HepG2 (cell line): ENCODE measurements around the gene VSIG8. TPM values are rescaled to one million over a fixed set of nuclear protein-coding genes. Genes with fewer than 3 reads are reported as not detected.

Experiments used
- ATAC-seq: fragments of 200-7000 bp; cut with Tn5 transposase; 3 replicates; pipeline ENCODE4 v1.9.1; 2020; ENCODE audit warnings: mild to moderate bottlenecking, moderate library complexity
- BruUV-seq: library from RNA; stranded (reverse); fragments of 400-500 nt; replicated peaks from 2 replicates; lab custom pipeline; 2021; lab: Mats Ljungman, UMichigan
- CTCF ChIA-PET: fragments of 300-600 bp; formaldehyde crosslinking; extraction: SDS; loops from one replicate; lab custom pipeline; 2021; ENCODE audit warnings: low total read pairs, inconsistent platforms, low intra/inter-chr PET ratio; lab: Yijun Ruan, JAX
- POLR2A ChIA-PET: fragments of 350-600 bp; sonication (Branson Sonifier 250); formaldehyde crosslinking; loops from one replicate; lab custom pipeline; 2020; ENCODE audit warnings: antibody characterized with exemption, inconsistent platforms; lab: Yijun Ruan, JAX
- DNase-seq: peaks from one replicate; pipeline ENCODE4 v3.0.0-alpha.2; 2015; ENCODE audit warnings: low spot score
- FAIRE-seq: peaks from 3 replicates; lab custom pipeline; 2011; peaks lifted over from hg19 to GRCh38; lab: Jason Lieb, UNC
- H2AFZ ChIP-seq: one replicate; pipeline ENCODE4 v1.6.1; 2011; ENCODE audit warnings: low read length, inconsistent platforms
- H3K27ac ChIP-seq: fragments of 300-600 bp; 3 replicates; pipeline ENCODE4 v1.8.0; 2011; ENCODE audit warnings: mixed run types, mild to moderate bottlenecking, mixed read lengths, low read length, inconsistent platforms; ENCODE audit not compliant: insufficient read depth; ENCODE audit errors: extremely low read length
- H3K27me3 ChIP-seq, 2 experiments: fragments of 200-600 bp in 1 of 2; 2 replicates in 1 of 2; 3 replicates in 1 of 2; pipeline versions ENCODE4 v1.6.0 to v1.8.0; 2011; ENCODE audit warnings: low read length in 2 of 2, mild to moderate bottlenecking in 2 of 2, moderate library complexity in 2 of 2, inconsistent platforms in 1 of 2; ENCODE audit not compliant: insufficient read depth in 2 of 2, control insufficient read depth in 1 of 2
- H3K36me3 ChIP-seq, 2 experiments: fragments of 200-600 bp in 1 of 2; replicated peaks in 1 of 2; 2 replicates in 1 of 2; 3 replicates in 1 of 2; pipeline versions ENCODE4 v1.5.1 to v1.8.0; 2011; ENCODE audit warnings: low read length in 2 of 2, inconsistent platforms in 1 of 2; ENCODE audit not compliant: insufficient read depth in 2 of 2, control insufficient read depth in 1 of 2
- H3K4me1 ChIP-seq: 2 replicates; pipeline ENCODE4 v1.5.1; 2012; ENCODE audit warnings: low read length, inconsistent platforms; ENCODE audit not compliant: insufficient read depth
- H3K4me2 ChIP-seq: 2 replicates; pipeline ENCODE4 v1.6.0; 2011; ENCODE audit warnings: low read depth, low read length, inconsistent platforms
- H3K4me3 ChIP-seq, 3 experiments: fragments of 200-600 bp in 1 of 3; sonication (generic), shearing (Covaris generic) in 1 of 3; replicated peaks in 1 of 3; 2 replicates each; pipeline ENCODE4 v1.5.1; 2011 to 2016; ENCODE audit warnings: low read length in 3 of 3, inconsistent platforms in 2 of 3, low read depth in 2 of 3, mild to moderate bottlenecking in 2 of 3, control low read depth in 1 of 3, mixed read lengths in 1 of 3; ENCODE audit not compliant: insufficient read depth in 1 of 3
- H3K79me2 ChIP-seq: one replicate; pipeline ENCODE4 v1.6.1; 2011; ENCODE audit warnings: low read length, inconsistent platforms; ENCODE audit not compliant: insufficient read depth
- H3K9ac ChIP-seq: 2 replicates; pipeline ENCODE4 v1.6.0; 2011; ENCODE audit warnings: mild to moderate bottlenecking, low read depth, low read length, inconsistent platforms; ENCODE audit not compliant: insufficient read depth
- H3K9me3 ChIP-seq: 2 replicates; pipeline ENCODE4 v1.5.1; 2012; ENCODE audit warnings: mild to moderate bottlenecking, low read length
- H4K20me1 ChIP-seq: 2 replicates; pipeline ENCODE4 v1.6.0; 2011; ENCODE audit warnings: inconsistent platforms, mild to moderate bottlenecking, low read length, moderate library complexity; ENCODE audit not compliant: insufficient read depth
- FOXK2 ChIP-seq: fragments of 450-650 bp; IDR thresholded peaks from 2 replicates; pipeline ENCODE4 v1.6.1; 2016
- KMT2A ChIP-seq: sonication (generic); formaldehyde crosslinking; IDR thresholded peaks from 2 replicates; pipeline ENCODE4 v1.4.0; 2020; ENCODE audit warnings: missing genetic modification reagents
- RFX5 ChIP-seq: IDR thresholded peaks from 2 replicates; pipeline ENCODE4 v1.6.1; 2011; ENCODE audit warnings: low read depth, low read length, improper control_type of control experiment
- SALL2 ChIP-seq: sonication (generic); formaldehyde crosslinking; IDR thresholded peaks from 2 replicates; pipeline ENCODE4 v1.8.1; 2023; ENCODE audit warnings: mild to moderate bottlenecking, missing genetic modification reagents, inconsistent platforms
- SMC3 ChIP-seq: IDR thresholded peaks from 2 replicates; pipeline ENCODE4 v1.6.1; 2011; ENCODE audit warnings: low read length, improper control_type of control experiment
- TCF7 ChIP-seq: sonication (generic); IDR thresholded peaks from 2 replicates; pipeline ENCODE4 v1.6.1; 2016; ENCODE audit warnings: antibody characterized with exemption, low read depth
- TGIF2 ChIP-seq: IDR thresholded peaks from 2 replicates; pipeline ENCODE4 v1.6.1; 2016; ENCODE audit warnings: control low read depth, missing compliant biosample characterization
- ZEB1 ChIP-seq: IDR thresholded peaks from 2 replicates; pipeline ENCODE4 v1.6.1; 2012; ENCODE audit warnings: mild to moderate bottlenecking, low read depth, inconsistent platforms; ENCODE audit not compliant: insufficient replicate concordance
- ZFAT ChIP-seq: sonication (generic); formaldehyde crosslinking; conservative IDR thresholded peaks from 2 replicates; pipeline ENCODE4 v1.8.1; 2023; ENCODE audit warnings: missing genetic modification reagents, inconsistent platforms
- ZNF598 ChIP-seq: sonication (generic); formaldehyde crosslinking; IDR thresholded peaks from 2 replicates; pipeline ENCODE4 v1.5.1; 2020; ENCODE audit warnings: mild to moderate bottlenecking, missing genetic modification reagents, borderline replicate concordance
- ZNF670 ChIP-seq: sonication (generic); formaldehyde crosslinking; IDR thresholded peaks from 2 replicates; pipeline ENCODE4 v1.8.0; 2022; ENCODE audit warnings: mild to moderate bottlenecking, missing genetic modification reagents, borderline replicate concordance
- WGBS: methylation state at CpG from one replicate; pipeline ENCODE4 v1.1.6; 2017; ENCODE audit warnings: low lambda C conversion rate; 5-methylcytosine and 5-hydroxymethylcytosine counted together
- in situ Hi-C: cut with HindIII; loops from 2 replicates; pipeline ENCODE4 v1.10.0; 2017; ENCODE audit warnings: low pct_unique_long_range_greater_than_20kb; ENCODE audit not compliant: extremely low pct_ligation_motif_present
- intact Hi-C: fragments of 100-400 bp; cut with micrococcal nuclease; formaldehyde crosslinking; loops from one replicate; pipeline ENCODE4 v1.10.0; 2022; ENCODE audit not compliant: unreplicated experiment
- polyA plus RNA-seq, 8 experiments: library from polyadenylated mRNA; depleted of rRNA in 3 of 8; stranded (reverse) in 7 of 8; unstranded in 1 of 8; fragments of >200 nt; fragmentation: Illumina TruSeq in 4 of 8; extraction: Trizol in 4 of 8; gene quantifications; 2 replicates each; pipeline versions ENCODE4 v1.2.1 to v1.2.3, GENCODE V29; 2011 to 2016; ENCODE audit warnings: low read depth in 4 of 8, missing spikeins in 1 of 8, mixed read lengths in 1 of 8; ENCODE audit not compliant: insufficient read depth in 1 of 8
- total RNA-seq, 5 experiments: library from RNA; depleted of rRNA; stranded (reverse); fragments of >200 nt; fragmentation: Illumina TruSeq; extraction: Trizol; gene quantifications; 2 replicates each; pipeline ENCODE4 v1.2.3, GENCODE V29; 2016; ENCODE audit warnings: low read depth in 1 of 5
- TF ChIP-seq, protein P1 (sequence below): sonication (generic); formaldehyde crosslinking; IDR thresholded peaks from 2 replicates; pipeline ENCODE4 v1.8.1; 2023; ENCODE audit warnings: mild to moderate bottlenecking, inconsistent platforms, moderate library complexity, missing genetic modification reagents, borderline replicate concordance
- TF ChIP-seq, protein P2 (sequence below): sonication (generic); formaldehyde crosslinking; IDR thresholded peaks from 2 replicates; pipeline ENCODE4 v1.4.0; 2020; ENCODE audit warnings: missing genetic modification reagents
- TF ChIP-seq, protein P3 (sequence below): sonication (generic); formaldehyde crosslinking; IDR thresholded peaks from 2 replicates; pipeline ENCODE4 v1.4.0; 2020; ENCODE audit warnings: mild to moderate bottlenecking, missing genetic modification reagents
- TF ChIP-seq, protein P4 (sequence below): conservative IDR thresholded peaks from 2 replicates; pipeline ENCODE4 v1.6.1; 2018; ENCODE audit warnings: missing genetic modification reagents
- TF ChIP-seq, protein P5 (sequence below): sonication (generic); formaldehyde crosslinking; IDR thresholded peaks from 2 replicates; pipeline ENCODE4 v1.5.0; 2020; ENCODE audit warnings: mild to moderate bottlenecking, missing genetic modification reagents, borderline replicate concordance

VSIG8 gene
- total and polyA plus RNA-seq, 2 of the 13 experiments (the other 11 are each of a cell fraction or from before 2014, with no cell fraction given): not detected

DNA sequence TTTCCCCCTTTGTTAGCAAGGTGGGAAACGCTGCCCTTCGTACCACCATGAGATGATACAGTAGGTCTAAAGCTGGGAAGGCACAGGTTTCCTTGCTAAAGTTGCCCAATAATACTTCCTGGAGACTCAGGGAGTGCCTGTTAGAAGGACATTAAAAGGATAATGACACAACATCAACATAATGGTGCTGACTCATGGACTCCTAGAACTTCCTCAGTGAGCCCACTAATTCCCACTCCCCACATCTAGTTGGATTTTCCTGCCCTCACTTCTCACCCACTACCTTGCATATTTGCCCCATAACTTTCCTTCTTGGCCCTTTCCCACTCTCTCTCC is 20.0 kb upstream of the VSIG8 start:
- Histone ChIP-seq H3K79me2 (no peaks in the 10 kb centered on the region), H3K4me2 (no peak overlapping the region), H3K36me3 (no peaks in the 10 kb centered on the region), H3K9me3 (no peaks in the 10 kb centered on the region), H3K4me3 (no peak overlapping the region), H3K4me1 (no peaks in the 10 kb centered on the region), H2AFZ (no peak overlapping the region), H4K20me1 (no peaks in the 10 kb centered on the region), H3K9ac (no peak overlapping the region), H3K27ac (no peak overlapping the region), H3K27me3 (peaks cover 0 to 1% of the 10 kb centered on the region in 2 experiments; a peak in 2 of 5 replicates)
- no peak for DNase-seq
- FAIRE-seq: no peak
- in situ Hi-C loops: no loop called here
- CTCF ChIA-PET: no interaction called here
- intact Hi-C loops: no loop called here
- BruUV-seq: no TSS peak
- POLR2A ChIA-PET: no interaction called here
- no peak for ATAC-seq
- 36% methylated on average over 2 of the region's 2 CpGs for WGBS
- TF ChIP-seq TGIF2 (no peak), RFX5 (no peak), ZNF598 (CRISPR knock-in tag) (no peak), ZEB1 (no peak), ZNF670 (CRISPR knock-in tag) (no peak), ZFAT (CRISPR knock-in tag) (no peak), SMC3 (no peak), TCF7 (no peak), SALL2 (CRISPR knock-in tag) (no peak), FOXK2 (no peak), KMT2A (CRISPR knock-in tag) (no peak)
- TF ChIP-seq, protein P1, sequence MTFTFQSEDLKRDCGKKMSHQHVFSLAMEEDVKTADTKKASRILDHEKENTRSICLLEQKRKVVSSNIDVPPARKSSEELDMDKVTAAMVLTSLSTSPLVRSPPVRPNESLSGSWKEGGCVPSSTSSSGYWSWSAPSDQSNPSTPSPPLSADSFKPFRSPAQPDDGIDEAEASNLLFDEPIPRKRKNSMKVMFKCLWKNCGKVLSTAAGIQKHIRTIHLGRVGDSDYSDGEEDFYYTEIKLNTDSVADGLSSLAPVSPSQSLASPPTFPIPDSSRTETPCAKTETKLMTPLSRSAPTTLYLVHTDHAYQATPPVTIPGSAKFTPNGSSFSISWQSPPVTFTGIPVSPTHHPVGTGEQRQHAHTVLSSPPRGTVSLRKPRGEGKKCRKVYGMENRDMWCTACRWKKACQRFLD: no peak
- TF ChIP-seq, protein P2, sequence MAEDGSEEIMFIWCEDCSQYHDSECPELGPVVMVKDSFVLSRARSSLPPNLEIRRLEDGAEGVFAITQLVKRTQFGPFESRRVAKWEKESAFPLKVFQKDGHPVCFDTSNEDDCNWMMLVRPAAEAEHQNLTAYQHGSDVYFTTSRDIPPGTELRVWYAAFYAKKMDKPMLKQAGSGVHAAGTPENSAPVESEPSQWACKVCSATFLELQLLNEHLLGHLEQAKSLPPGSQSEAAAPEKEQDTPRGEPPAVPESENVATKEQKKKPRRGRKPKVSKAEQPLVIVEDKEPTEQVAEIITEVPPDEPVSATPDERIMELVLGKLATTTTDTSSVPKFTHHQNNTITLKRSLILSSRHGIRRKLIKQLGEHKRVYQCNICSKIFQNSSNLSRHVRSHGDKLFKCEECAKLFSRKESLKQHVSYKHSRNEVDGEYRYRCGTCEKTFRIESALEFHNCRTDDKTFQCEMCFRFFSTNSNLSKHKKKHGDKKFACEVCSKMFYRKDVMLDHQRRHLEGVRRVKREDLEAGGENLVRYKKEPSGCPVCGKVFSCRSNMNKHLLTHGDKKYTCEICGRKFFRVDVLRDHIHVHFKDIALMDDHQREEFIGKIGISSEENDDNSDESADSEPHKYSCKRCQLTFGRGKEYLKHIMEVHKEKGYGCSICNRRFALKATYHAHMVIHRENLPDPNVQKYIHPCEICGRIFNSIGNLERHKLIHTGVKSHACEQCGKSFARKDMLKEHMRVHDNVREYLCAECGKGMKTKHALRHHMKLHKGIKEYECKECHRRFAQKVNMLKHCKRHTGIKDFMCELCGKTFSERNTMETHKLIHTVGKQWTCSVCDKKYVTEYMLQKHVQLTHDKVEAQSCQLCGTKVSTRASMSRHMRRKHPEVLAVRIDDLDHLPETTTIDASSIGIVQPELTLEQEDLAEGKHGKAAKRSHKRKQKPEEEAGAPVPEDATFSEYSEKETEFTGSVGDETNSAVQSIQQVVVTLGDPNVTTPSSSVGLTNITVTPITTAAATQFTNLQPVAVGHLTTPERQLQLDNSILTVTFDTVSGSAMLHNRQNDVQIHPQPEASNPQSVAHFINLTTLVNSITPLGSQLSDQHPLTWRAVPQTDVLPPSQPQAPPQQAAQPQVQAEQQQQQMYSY (CRISPR knock-in tag): no peak
- TF ChIP-seq, protein P3, sequence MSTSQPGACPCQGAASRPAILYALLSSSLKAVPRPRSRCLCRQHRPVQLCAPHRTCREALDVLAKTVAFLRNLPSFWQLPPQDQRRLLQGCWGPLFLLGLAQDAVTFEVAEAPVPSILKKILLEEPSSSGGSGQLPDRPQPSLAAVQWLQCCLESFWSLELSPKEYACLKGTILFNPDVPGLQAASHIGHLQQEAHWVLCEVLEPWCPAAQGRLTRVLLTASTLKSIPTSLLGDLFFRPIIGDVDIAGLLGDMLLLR (CRISPR knock-in tag): no peak
- TF ChIP-seq, protein P4, sequence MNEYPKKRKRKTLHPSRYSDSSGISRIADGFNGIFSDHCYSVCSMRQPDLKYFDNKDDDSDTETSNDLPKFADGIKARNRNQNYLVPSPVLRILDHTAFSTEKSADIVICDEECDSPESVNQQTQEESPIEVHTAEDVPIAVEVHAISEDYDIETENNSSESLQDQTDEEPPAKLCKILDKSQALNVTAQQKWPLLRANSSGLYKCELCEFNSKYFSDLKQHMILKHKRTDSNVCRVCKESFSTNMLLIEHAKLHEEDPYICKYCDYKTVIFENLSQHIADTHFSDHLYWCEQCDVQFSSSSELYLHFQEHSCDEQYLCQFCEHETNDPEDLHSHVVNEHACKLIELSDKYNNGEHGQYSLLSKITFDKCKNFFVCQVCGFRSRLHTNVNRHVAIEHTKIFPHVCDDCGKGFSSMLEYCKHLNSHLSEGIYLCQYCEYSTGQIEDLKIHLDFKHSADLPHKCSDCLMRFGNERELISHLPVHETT: no peak
- TF ChIP-seq, protein P5, sequence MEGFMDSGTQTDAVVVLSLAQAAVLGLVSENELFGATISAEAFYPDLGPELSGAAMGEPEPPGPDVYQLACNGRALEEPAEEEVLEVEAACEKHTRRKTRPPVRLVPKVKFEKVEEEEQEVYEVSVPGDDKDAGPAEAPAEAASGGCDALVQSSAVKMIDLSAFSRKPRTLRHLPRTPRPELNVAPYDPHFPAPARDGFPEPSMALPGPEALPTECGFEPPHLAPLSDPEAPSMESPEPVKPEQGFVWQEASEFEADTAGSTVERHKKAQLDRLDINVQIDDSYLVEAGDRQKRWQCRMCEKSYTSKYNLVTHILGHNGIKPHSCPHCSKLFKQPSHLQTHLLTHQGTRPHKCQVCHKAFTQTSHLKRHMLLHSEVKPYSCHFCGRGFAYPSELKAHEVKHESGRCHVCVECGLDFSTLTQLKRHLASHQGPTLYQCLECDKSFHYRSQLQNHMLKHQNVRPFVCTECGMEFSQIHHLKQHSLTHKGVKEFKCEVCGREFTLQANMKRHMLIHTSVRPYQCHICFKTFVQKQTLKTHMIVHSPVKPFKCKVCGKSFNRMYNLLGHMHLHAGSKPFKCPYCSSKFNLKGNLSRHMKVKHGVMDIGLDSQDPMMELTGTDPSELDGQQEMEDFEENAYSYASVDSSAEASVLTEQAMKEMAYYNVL: no peak
